ENCODE results near the gene DHRS1. TPM values are rescaled to one million over a fixed set of nuclear protein-coding genes. Genes with fewer than 3 reads are reported as not detected.

Gene DHRS1
- total RNA-seq, 1 experiment from 2014 or later: 34.7 TPM

GRCh38 chr14:24296341-24297157 lies 3.0 kb downstream of the DHRS1 start:
- CTCF ChIA-PET: interaction anchor here (1.2 to 4.7 kb wide), 9 partner anchors 11 to 243 kb away, joined by 3 to 71 read pairs (median 9); partner anchors contain the start of genes CIDEB, DCAF11, KHNYN and MDP1
- Histone ChIP-seq H3K9me2 (ENCODE audit: insufficient read depth) (no peaks in the 10 kb centered on the region), H4K20me1 (ENCODE audit: insufficient read depth) (no peaks in the 10 kb centered on the region), H3K79me2 (ENCODE audit: insufficient read depth, low read length) (peaks cover 24% of the 10 kb centered on the region), H3K36me3 (ENCODE audit: control insufficient read depth in 1 of 2, insufficient read depth in 2 of 2, low read length in 2 of 2) (peaks cover 16 to 17% of the 10 kb centered on the region in 2 experiments), H2AFZ (ENCODE audit: low read depth, low read length, poor library complexity, severe bottlenecking) (no peak overlapping the region), H3K4me3 (replicated peaks in 1 of 2; ENCODE audit: low read depth in 1 of 2, low read length in 2 of 2) (no peak overlapping the region), H3K4me2 (ENCODE audit: low read length) (no peak overlapping the region), H3K9ac (ENCODE audit: low read length) (no peak overlapping the region), H3K4me1 (ENCODE audit: control insufficient read depth in 1 of 2, insufficient read depth in 2 of 2, low read length in 2 of 2) (peaks cover 17 to 31% of the 10 kb centered on the region in 2 experiments), H3K27me3 (ENCODE audit: insufficient read depth, low read length) (no peaks in the 10 kb centered on the region), H3K27ac (ENCODE audit: low read depth, low read length) (no peak overlapping the region), H3K9me3 (ENCODE audit: control insufficient read depth in 1 of 2, insufficient read depth in 1 of 2, low read depth in 1 of 2, low read length in 2 of 2) (no peaks in the 10 kb centered on the region)
- POLR2A ChIA-PET: interaction anchor here (3.7 kb wide), 1 partner anchor 54 kb away, joined by 30 read pairs; the partner anchor contains the start of gene TINF2
- intact Hi-C loops (cut with micrococcal nuclease): loop anchor here (1.0 to 10.0 kb wide), 6 partner anchors 53 to 312 kb away; partner anchors contain the start of genes DHRS4L2 and MDP1
- TF ChIP-seq POLR2AphosphoS5 (IDR thresholded peaks at IDR 0.05; ENCODE audit: low read depth, low read length): 0 out of 2 replicates have a peak, but pooled peaks have one; percentile 9
- peak; percentile 77 to 89 (median 77) for TF ChIP-seq CTCF (IDR thresholded peaks at IDR 0.05 in 2 of 3, conservative IDR thresholded peaks at IDR 0.05 in 1 of 3; ENCODE audit: borderline replicate concordance in 1 of 3, insufficient read depth in 1 of 3, low read depth in 2 of 3, low read length in 2 of 3)
- peak; percentile 81 for TF ChIP-seq RAD21 (IDR thresholded peaks at IDR 0.05; ENCODE audit: low read depth)
- TF ChIP-seq POLR2A (IDR thresholded peaks at IDR 0.05; ENCODE audit: borderline replicate concordance, extremely low read depth, insufficient read depth, insufficient read length): no peak
- no TSS peak for BruUV-seq (replicated peaks)
- DNase-seq (ENCODE audit: low read depth, low spot score) (no peak), ATAC-seq (peak; percentile 56)
- RAD21 ChIA-PET (ENCODE audit: low non-redundant PET in 1 of 2, low total read pairs in 2 of 2, uncharacterized antibody in 2 of 2, unreplicated experiment in 2 of 2): interaction anchor here (0.6 to 1.5 kb wide), 2 partner anchors 23 to 54 kb away, joined by 4 to 7 read pairs; partner anchors contain the start of gene TINF2 (in 1 of the 2)

Data from HCT116 (cell line).